HG03571 (cell line): ENCODE measurements around the gene LIMK2.

ENCODE experiments used
- ATAC-seq: cut with Tn5 transposase; IDR thresholded peaks from one replicate; pipeline ENCODE4 v1.9.1; 2021; ENCODE audit not compliant: unreplicated experiment

The LIMK2 gene

DNA sequence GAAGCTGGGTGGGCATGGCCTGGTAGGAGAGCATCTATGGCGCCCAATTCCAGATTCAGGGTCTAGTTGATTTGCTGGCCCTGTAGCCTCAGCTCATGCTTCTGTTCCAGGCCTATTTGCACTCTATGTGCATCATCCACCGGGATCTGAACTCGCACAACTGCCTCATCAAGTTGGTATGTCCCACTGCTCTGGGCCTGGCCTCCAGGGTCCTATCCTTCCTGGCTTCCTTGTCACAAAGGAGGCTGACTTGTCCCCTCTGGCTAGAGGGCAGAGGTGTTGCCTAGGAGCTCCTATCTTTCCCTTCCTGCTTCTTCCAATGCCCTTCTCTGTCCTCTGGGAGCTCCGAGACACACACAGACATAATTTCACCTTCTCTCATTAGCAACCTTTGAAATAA, 58.9 kb downstream of the LIMK2 start:
- ATAC-seq: no peak

DNA sequence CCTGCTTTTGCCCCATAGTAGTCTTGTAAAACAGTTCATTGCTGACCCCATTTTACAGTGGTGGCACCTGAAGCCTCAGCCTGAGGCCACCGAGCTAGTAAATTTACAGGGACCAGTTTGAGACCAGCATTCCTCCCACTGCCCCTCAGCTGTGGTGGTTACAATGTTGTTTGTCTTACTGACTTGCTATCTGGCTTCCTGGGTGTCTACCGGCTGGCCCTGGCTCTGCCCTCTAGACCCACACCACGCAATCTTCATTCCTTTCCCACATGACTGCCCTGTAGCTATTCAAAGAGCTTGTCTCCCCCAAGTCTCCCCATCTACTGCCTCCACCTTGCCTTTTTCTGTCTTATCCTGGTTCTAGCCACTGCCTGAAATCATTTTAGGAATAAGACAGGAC, 59.4 kb downstream of the LIMK2 start:
- no peak for ATAC-seq

DNA sequence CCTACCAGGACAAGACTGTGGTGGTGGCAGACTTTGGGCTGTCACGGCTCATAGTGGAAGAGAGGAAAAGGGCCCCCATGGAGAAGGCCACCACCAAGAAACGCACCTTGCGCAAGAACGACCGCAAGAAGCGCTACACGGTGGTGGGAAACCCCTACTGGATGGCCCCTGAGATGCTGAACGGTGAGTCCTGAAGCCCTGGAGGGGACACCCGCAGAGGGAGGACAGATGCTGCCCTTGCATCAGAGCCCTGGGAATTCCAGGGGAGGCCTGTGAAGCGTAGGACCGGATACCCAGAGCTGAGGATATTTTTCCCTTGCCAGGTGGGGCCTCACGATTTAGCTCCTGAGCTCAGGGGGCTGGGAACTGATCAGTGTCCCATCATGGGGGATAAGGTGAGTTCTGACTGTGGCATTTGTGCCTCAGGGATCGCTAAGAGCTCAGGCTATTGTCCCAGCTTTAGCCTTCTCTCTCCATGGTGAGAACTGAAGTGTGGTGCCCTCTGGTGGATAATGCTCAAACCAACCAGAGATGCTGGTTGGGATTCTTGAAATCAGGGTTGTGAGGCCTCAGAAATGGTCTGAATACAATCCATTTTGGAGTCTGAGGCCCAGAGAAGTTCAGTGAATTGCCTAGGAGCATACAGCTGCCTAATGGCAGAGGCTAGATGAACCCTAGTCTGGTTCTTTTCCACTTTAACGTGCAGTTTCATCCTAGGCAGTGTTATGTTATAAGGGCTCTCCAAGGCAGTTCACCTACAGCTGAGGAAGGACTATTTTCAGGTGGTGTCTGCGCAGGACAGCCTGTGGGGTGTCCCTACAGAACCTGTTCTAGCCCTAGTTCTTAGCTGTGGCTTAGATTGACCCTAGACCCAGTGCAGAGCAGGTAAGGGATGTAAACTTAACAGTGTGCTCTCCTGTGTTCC, 60.7 kb downstream of the LIMK2 start:
- ATAC-seq: no peak

DNA sequence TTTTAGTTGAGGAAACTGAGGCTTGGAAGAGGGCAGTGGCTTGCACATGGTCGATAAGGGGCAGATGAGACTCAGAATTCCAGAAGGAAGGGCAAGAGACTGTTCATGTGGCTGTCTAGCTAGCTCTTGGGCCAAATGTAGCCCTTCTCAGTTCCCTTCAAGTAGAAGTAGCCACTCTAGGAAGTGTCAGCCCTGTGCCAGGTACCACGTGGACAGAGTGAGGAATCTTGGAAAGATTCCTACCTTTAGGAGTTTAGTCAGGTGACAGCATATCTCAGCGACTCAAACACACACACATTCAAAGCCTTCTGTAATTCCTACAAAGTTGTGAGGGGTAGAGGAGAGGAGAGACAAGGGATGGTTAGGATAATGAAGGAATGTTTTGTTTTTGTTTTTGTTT, 61.9 kb downstream of the LIMK2 start:
- ATAC-seq: no peak

DNA sequence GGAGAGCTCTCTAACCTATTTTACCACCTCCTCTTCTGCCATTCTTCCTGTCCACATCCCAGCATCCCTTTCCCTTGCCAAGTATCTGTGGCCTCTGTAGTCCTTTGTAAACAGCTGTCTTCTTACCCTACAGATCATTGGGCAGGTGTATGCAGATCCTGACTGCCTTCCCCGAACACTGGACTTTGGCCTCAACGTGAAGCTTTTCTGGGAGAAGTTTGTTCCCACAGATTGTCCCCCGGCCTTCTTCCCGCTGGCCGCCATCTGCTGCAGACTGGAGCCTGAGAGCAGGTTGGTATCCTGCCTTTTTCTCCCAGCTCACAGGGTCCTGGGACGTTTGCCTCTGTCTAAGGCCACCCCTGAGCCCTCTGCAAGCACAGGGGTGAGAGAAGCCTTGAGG, 62.9 kb downstream of the LIMK2 start:
- no peak for ATAC-seq

DNA sequence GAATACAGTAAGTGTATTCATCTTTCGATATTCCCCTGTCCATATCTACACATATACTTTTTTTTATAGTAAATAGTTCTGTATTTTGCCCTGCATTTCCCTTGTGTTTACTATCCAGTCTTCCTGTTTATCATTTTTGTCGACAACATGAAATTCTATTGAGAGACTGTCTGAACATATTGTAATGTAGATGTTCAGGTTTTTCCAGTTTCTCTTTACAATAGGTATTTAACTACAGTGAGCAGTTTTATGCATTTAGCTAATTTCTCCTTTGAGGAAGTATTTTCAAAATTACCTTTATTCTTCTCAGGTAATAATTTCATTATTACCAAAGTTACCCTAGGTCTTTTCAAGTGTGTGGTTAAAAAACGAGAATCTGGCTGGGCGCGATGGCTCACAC, 63.5 kb downstream of the LIMK2 start:
- ATAC-seq: no peak

DNA sequence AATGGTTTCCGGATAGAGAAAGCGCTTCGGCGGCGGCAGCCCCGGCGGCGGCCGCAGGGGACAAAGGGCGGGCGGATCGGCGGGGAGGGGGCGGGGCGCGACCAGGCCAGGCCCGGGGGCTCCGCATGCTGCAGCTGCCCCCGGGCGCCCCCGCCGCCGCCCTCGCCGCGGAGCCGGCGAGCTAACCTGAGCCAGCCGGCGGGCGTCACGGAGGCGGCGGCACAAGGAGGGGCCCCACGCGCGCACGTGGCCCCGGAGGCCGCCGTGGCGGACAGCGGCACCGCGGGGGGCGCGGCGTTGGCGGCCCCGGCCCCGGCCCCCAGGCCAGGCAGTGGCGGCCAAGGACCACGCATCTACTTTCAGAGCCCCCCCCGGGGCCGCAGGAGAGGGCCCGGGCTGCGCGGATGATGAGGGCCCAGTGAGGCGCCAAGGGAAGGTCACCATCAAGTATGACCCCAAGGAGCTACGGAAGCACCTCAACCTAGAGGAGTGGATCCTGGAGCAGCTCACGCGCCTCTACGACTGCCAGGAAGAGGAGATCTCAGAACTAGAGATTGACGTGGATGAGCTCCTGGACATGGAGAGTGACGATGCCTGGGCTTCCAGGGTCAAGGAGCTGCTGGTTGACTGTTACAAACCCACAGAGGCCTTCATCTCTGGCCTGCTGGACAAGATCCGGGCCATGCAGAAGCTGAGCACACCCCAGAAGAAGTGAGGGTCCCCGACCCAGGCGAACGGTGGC, 64.5 kb downstream of the LIMK2 start:
- no peak for ATAC-seq

DNA sequence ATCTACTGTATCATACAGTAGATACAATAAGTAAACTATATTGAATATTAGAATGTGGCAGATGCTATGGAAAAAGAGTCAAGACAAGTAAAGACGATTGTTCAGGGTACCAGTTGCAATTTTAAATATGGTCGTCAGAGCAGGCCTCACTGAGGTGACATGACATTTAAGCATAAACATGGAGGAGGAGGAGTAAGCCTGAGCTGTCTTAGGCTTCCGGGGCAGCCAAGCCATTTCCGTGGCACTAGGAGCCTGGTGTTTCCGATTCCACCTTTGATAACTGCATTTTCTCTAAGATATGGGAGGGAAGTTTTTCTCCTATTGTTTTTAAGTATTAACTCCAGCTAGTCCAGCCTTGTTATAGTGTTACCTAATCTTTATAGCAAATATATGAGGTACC, 65.6 kb downstream of the LIMK2 start:
- no peak for ATAC-seq

DNA sequence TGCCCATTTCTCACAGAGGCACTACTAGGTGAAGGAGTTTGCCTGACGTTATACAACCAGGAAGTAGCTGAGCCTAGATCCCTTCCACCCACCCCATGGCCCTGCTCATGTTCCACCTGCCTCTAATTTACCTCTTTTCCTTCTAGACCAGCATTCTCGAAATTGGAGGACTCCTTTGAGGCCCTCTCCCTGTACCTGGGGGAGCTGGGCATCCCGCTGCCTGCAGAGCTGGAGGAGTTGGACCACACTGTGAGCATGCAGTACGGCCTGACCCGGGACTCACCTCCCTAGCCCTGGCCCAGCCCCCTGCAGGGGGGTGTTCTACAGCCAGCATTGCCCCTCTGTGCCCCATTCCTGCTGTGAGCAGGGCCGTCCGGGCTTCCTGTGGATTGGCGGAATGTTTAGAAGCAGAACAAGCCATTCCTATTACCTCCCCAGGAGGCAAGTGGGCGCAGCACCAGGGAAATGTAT, 66.1 kb downstream of the LIMK2 start:
- ATAC-seq: no peak

DNA sequence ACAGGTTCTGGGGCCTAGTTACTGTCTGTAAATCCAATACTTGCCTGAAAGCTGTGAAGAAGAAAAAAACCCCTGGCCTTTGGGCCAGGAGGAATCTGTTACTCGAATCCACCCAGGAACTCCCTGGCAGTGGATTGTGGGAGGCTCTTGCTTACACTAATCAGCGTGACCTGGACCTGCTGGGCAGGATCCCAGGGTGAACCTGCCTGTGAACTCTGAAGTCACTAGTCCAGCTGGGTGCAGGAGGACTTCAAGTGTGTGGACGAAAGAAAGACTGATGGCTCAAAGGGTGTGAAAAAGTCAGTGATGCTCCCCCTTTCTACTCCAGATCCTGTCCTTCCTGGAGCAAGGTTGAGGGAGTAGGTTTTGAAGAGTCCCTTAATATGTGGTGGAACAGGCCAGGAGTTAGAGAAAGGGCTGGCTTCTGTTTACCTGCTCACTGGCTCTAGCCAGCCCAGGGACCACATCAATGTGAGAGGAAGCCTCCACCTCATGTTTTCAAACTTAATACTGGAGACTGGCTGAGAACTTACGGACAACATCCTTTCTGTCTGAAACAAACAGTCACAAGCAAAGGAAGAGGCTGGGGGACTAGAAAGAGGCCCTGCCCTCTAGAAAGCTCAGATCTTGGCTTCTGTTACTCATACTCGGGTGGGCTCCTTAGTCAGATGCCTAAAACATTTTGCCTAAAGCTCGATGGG, 66.7 kb downstream of the LIMK2 start:
- no peak for ATAC-seq

DNA sequence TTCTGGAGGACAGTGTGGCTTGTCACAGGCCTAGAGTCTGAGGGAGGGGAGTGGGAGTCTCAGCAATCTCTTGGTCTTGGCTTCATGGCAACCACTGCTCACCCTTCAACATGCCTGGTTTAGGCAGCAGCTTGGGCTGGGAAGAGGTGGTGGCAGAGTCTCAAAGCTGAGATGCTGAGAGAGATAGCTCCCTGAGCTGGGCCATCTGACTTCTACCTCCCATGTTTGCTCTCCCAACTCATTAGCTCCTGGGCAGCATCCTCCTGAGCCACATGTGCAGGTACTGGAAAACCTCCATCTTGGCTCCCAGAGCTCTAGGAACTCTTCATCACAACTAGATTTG, 67.2 kb downstream of the LIMK2 start:
- ATAC-seq: no peak

DNA sequence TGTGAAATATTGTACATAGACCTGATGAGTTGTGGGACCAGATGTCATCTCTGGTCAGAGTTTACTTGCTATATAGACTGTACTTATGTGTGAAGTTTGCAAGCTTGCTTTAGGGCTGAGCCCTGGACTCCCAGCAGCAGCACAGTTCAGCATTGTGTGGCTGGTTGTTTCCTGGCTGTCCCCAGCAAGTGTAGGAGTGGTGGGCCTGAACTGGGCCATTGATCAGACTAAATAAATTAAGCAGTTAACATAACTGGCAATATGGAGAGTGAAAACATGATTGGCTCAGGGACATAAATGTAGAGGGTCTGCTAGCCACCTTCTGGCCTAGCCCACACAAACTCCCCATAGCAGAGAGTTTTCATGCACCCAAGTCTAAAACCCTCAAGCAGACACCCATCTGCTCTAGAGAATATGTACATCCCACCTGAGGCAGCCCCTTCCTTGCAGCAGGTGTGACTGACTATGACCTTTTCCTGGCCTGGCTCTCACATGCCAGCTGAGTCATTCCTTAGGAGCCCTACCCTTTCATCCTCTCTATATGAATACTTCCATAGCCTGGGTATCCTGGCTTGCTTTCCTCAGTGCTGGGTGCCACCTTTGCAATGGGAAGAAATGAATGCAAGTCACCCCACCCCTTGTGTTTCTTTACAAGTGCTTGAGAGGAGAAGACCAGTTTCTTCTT, 67.9 kb downstream of the LIMK2 start:
- ATAC-seq: no peak

DNA sequence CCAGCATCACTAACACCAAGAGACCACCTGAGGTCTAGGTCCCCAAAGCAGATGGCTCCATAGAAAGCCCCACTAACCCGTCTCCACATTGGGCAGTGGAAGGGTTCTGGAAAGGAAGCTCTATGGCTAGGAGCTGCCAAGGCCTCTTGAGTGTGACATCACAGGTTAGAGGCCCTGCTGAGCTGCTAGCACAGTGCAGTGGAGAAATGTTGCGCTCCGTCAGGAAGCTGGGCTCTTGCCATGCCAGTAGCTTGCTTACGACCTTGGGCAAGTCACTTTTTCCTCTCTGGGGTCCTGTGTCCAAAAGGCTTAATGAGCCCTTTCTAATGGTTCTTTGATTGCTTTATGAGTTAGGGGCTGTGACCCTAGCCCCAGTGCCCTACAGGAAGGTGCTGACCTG, 69.6 kb downstream of the LIMK2 start:
- ATAC-seq: no peak

DNA sequence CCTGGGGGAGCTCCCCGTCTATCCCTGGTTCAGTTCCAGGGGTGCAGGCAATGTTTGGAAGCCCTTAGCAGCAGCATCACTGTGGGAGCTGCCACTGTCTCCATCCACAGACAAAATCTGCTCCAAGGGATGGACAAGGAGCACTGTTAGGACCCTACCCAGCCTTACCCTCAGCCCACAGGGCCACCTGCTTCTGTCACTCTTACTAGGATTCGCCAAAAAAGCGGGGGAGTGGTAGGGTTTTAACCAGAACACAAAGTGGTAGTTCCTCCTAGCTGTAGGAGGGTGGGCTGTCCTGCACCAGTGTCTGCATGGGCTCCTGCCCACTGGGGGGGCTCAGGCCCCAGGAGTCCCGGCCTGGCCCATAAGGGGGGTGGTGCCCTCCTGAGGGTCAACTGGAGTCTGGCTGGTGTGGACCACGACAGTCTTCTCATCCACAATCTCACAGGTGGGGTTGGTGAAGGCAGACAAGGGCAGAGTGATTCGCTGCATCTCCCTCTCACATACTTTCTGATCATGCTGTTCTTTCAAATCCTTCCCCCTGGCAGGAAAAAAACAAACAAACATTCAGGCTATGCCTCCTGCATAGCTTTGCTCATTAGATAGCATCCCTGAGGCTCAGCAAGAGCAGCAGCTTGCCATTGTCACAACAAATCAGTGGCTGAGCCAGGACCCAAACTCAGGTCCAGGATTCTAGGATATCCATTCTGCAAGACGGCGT, 70.8 kb downstream of the LIMK2 start:
- no peak for ATAC-seq

DNA sequence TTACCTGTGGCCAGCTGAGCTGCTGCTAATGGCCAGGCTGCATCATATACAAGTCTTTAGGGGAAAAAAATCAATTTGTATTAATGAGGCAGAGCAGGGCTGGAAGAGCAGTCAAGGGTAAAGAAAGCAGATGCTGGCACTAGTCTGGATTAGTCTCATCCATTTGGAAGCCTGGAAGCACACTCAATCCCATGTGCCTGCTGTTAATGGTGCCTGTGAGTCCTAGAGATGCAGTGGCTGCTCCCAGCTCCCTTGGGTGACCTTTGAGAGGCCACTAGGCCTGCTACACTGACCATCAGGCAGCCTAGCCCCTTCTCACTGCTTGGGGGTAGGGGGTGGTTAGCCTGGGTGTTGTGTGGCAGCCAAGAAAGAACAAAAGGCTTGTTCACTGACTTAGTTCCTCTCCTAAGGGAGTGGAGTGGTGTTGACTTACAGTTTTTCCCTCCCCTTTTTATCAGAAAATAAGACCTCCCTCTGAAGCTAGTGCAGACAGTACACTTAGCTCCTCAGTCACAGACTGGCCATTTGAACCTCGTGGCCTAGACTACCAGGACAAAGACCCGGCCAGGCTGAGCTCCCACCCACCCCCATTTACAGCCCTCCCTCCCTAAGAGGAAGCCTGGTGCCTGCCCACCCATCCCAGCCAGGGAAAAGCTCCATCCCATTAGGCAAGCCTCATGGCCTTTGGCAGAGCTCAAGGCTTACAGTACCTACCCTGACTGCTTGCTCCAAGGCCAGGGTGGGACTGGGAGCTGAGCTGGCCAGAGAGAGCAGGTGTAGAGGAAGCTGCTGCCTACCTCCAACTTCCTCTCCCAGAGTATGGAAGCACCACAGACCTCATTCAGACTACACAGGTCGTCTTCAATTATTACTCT, 72.4 kb downstream of the LIMK2 start:
- ATAC-seq: no peak

DNA sequence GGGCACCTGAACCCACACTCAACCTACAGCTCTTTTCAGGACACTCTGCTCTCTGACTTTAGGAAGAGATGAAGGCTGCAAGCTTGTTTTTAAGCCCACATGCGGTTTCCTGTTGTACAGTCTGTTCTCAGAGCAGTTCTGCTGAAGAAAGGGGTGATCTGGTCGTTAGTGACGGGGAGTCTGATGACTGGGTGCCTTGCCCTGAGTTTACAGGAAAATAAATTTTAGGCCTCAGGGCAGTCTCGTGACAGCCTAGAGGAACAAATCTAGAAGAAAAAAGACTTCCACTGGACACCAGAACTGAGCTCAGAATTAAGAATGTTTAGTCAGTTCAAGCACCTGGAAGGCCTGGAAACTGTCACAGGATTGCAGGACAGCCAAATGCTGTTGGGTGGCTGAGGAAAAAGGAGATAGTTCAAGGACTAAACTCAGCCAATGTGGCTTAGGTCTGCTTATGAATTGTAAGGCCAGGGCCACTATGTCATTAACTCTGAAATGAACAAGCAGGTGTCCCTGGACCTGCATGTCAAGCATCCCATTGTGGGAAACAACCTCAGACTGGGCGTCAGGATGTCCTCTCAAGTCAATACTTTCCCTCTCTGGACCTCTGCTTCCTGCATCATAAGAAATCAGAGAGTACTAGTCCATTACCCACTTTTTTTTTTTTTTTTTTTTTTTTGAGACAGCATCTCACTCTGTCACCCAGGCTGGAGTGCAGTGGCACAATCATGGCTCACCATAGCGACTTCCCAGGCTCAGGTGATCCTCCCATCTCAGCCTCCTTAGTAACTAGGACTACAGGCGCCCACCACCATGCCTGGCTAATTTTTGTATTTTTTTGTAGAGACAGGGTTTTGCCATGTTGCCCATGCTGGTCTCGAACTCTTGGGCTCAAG, 74.5 kb downstream of the LIMK2 start:
- ATAC-seq: no peak

DNA sequence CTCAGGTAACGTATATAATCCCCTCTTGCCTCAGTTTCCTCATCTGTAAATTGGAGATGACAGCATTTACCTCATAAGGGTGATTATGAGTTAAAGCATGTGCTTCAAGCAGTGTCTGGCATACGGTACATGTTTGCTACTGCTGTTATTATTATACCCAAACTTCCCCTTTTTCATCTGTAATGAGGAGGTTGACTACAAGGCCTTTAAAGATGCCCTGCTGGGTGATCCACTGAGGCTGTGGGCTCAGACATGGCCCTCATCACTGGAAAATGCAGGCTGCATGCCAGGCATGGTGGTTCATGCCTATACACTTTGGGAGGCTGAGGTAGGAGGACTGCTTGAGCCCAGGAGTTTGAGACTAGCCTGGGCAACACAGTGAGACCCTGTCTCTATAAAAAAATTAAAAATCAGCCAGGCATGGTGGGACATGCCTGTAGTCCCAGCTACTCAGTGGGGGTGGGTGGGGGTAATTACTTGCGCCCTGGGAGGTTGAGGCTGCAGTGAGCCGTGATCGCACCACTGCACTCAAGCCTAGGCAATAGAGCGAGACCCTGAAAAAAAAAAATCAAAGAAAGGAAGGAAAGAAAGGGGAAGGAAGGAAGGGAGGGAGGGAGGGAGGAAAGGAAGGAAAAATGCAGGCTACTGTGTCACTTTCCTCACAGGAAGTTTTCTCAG, 75.9 kb downstream of the LIMK2 start:
- ATAC-seq: no peak
